ENCODE data around the gene PDPN. TPM values are rescaled to one million over a fixed set of nuclear protein-coding genes. Genes with fewer than 3 reads are reported as not detected.

Gene PDPN
- total and polyA plus RNA-seq, 2 experiments from 2014 or later, result 67.3 to 82.8 TPM

GRCh38 chr1:13544221-13544556 lies 39.4 kb upstream of the PDPN start:
- Histone ChIP-seq H3F3A (replicated peaks; ENCODE audit: low read depth) (no peaks in the 10 kb centered on the region), H3K36me3 (ENCODE audit: insufficient read depth) (no peaks in the 10 kb centered on the region; the same call in 1 of the 2 replicates), H3K27me3 (ENCODE audit: insufficient read depth) (no peaks in the 10 kb centered on the region), H3K4me2 (no peak overlapping the region), H3K4me1 (ENCODE audit: insufficient read depth) (no peaks in the 10 kb centered on the region), H3K27ac (ENCODE audit: low read depth) (no peak overlapping the region), H2AFZ (peak overlapping the region; percentile 47; the same call in 1 of the 2 replicates), H3K79me2 (replicated peaks; ENCODE audit: insufficient read depth) (no peaks in the 10 kb centered on the region), H3K9me2 (ENCODE audit: insufficient read depth) (no peaks in the 10 kb centered on the region), H4K20me1 (replicated peaks; ENCODE audit: insufficient read depth) (no peaks in the 10 kb centered on the region), H3K4me3 (no peak overlapping the region)
- Mint-ChIP-seq H3K27ac (no peak overlapping the region), H3K4me1 (peaks cover 4% of the 10 kb centered on the region), H3K4me3 (no peak overlapping the region), H3K9me3 (no peaks in the 10 kb centered on the region), H3K36me3 (ENCODE audit: low read depth) (no peaks in the 10 kb centered on the region), H3K27me3 (ENCODE audit: insufficient read depth, low read depth, poor library complexity) (peaks cover 2% of the 10 kb centered on the region)
- TF ChIP-seq POLR2AphosphoS5 (IDR thresholded peaks at IDR 0.05; ENCODE audit: low read depth) (no peak), ZNF331 (CRISPR knock-in tag; IDR thresholded peaks at IDR 0.05; ENCODE audit: low read depth) (no peak), EZH2 (IDR thresholded peaks at IDR 0.05; ENCODE audit: low read depth, unreplicated experiment) (no peak), ZNF114 (CRISPR knock-in tag; IDR thresholded peaks at IDR 0.05) (no peak), REST (IDR thresholded peaks at IDR 0.05; ENCODE audit: unreplicated experiment) (no peak), EZH2phosphoT487 (IDR thresholded peaks at IDR 0.05; ENCODE audit: unreplicated experiment) (no peak), ETS1 (IDR thresholded peaks at IDR 0.05) (no peak), JUNB (IDR thresholded peaks at IDR 0.05; ENCODE audit: unreplicated experiment) (no peak), NANOG (IDR thresholded peaks at IDR 0.05; ENCODE audit: borderline replicate concordance) (no peak), STAT1 (IDR thresholded peaks at IDR 0.05; ENCODE audit: unreplicated experiment) (no peak), CTCF (conservative IDR thresholded peaks at IDR 0.05; ENCODE audit: low read depth in 2 of 2) (no peak), CREB1 (CRISPR knock-in tag; IDR thresholded peaks at IDR 0.05; ENCODE audit: low read depth) (no peak), ZNF462 (CRISPR knock-in tag; IDR thresholded peaks at IDR 0.05) (no peak)
- DNase-seq (ENCODE audit: low spot score) (no peak), ATAC-seq (no peak)

All from GM23338 (cell line).